Measurements from ENCODE around the gene ARHGDIG.

DNA sequence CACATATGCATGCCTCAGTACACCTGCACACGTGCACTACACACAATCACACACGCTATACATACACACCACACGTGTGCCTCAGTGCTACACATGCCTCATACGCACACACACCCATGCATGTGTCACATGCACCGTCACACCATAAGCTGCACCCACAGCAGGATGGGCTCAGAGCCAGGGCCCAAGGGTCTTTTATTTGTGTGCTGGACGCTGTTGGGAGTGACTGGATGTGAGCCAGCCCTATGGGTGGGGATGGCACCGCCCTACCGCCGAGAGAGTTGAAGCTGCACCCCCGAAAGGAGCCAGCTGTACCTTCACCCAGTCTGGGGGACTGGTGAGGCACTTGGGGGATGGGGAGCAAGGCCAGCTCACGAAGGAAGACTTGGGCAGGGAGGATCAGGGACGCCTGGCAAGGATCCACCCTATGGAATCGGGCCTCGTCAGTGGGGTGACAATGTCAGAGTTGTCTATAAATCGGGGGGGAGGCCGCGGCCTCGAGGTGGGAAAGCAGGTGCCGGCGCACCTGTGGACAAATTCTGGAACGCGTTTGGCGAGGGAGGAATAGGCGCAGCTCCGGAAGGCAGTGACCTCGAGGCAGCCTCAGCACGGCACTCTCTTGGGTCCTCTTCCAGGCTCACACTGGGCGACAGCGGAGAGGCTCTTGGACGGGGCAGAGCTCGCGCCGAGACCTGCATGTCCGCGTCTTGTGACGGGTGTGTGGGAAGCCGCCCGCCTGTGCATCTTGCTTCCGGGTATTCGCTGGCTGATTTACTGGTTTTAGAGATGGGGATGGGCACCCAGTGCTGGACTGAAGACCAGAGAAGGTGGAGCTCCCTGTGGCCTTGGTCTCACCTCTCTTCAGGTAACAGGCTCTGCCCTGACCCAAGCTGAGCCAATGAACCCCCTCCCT lies 12.0 kb upstream of the ARHGDIG start:
- TF ChIP-seq POLR2A (IDR thresholded peaks at IDR 0.05; ENCODE audit: low read depth, low read length) (no peak), EZH2 (IDR thresholded peaks at IDR 0.05; ENCODE audit: borderline replicate concordance, low read depth, low read length, severe bottlenecking) (no peak)
- TF ChIP-seq, protein P1, sequence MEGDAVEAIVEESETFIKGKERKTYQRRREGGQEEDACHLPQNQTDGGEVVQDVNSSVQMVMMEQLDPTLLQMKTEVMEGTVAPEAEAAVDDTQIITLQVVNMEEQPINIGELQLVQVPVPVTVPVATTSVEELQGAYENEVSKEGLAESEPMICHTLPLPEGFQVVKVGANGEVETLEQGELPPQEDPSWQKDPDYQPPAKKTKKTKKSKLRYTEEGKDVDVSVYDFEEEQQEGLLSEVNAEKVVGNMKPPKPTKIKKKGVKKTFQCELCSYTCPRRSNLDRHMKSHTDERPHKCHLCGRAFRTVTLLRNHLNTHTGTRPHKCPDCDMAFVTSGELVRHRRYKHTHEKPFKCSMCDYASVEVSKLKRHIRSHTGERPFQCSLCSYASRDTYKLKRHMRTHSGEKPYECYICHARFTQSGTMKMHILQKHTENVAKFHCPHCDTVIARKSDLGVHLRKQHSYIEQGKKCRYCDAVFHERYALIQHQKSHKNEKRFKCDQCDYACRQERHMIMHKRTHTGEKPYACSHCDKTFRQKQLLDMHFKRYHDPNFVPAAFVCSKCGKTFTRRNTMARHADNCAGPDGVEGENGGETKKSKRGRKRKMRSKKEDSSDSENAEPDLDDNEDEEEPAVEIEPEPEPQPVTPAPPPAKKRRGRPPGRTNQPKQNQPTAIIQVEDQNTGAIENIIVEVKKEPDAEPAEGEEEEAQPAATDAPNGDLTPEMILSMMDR (IDR thresholded peaks at IDR 0.05; ENCODE audit: extremely low read depth in 1 of 2, insufficient read depth in 1 of 2, low read depth in 1 of 2, low read length in 2 of 2), result no peak

Measured in endothelial cell of umbilical vein (primary cell).